HG02610 (cell line): Measurements from ENCODE around the gene SNX14.

Experiments
- ATAC-seq: cut with Tn5 transposase; IDR thresholded peaks from one replicate; pipeline ENCODE4 v1.9.1; 2021; ENCODE audit warnings: mild to moderate bottlenecking, moderate library complexity; ENCODE audit not compliant: unreplicated experiment

Gene SNX14

GRCh38 chr6:85516168-85516567 lies 77.5 kb downstream of the SNX14 start:
- ATAC-seq: no peak

- ATAC-seq: peak; percentile 79
These were observed 87.1 kb downstream of the SNX14 start for GRCh38 chr6:85506441-85507093.

GRCh38 chr6:85498596-85499258 lies 94.9 kb downstream of the SNX14 start:
- no peak for ATAC-seq

GRCh38 chr6:85496856-85497255 lies 96.8 kb downstream of the SNX14 start:
- ATAC-seq: no peak

- ATAC-seq: no peak
These were observed 97.6 kb downstream of the SNX14 start for GRCh38 chr6:85496009-85496579.

GRCh38 chr6:85494547-85495536 lies 98.8 kb downstream of the SNX14 start:
- ATAC-seq: no peak

GRCh38 chr6:85493389-85493788 lies 100.3 kb downstream of the SNX14 start:
- ATAC-seq: no peak

- no peak for ATAC-seq
These were observed 103.0 kb downstream of the SNX14 start for GRCh38 chr6:85490516-85491248.

- no peak for ATAC-seq
These were observed 108.7 kb downstream of the SNX14 start for GRCh38 chr6:85484948-85485347.

GRCh38 chr6:85483846-85484245 lies 109.8 kb downstream of the SNX14 start:
- no peak for ATAC-seq

GRCh38 chr6:85482905-85483700 lies 110.6 kb downstream of the SNX14 start:
- peak; percentile 91 for ATAC-seq

- peak; percentile 6 for ATAC-seq
These were observed 111.3 kb downstream of the SNX14 start for GRCh38 chr6:85482206-85482904.

- no peak for ATAC-seq
These were observed 114.5 kb downstream of the SNX14 start for GRCh38 chr6:85479208-85479607.

- no peak for ATAC-seq
These were observed 117.1 kb downstream of the SNX14 start for GRCh38 chr6:85476532-85476931.

GRCh38 chr6:85473748-85474147 lies 119.9 kb downstream of the SNX14 start:
- no peak for ATAC-seq

GRCh38 chr6:85472744-85473143 lies 120.9 kb downstream of the SNX14 start:
- no peak for ATAC-seq

- no peak for ATAC-seq
These were observed 123.6 kb downstream of the SNX14 start for GRCh38 chr6:85470023-85470410.

GRCh38 chr6:85469276-85470022 lies 124.2 kb downstream of the SNX14 start:
- no peak for ATAC-seq
